RWPE1 (cell line): ENCODE measurements around the gene NRF1.

Experiments used
- CTCF ChIA-PET: fragments of 350-600 bp; sonication (Branson Sonifier 250); formaldehyde crosslinking; extraction: SDS; loops from one replicate; lab custom pipeline; 2021; lab: Yijun Ruan, JAX
- POLR2A ChIA-PET: fragments of 400-600 bp; formaldehyde crosslinking; extraction: SDS; loops from one replicate; lab custom pipeline; 2020; ENCODE audit warnings: antibody characterized with exemption; ENCODE audit not compliant: low non-redundant PET; lab: Yijun Ruan, JAX
- DNase-seq: peaks from one replicate; pipeline ENCODE4 v3.0.0; 2012; ENCODE audit warnings: low spot score
- H3K27ac ChIP-seq: fragments of 450-650 bp; 2 replicates; pipeline ENCODE4 v1.5.1; 2017
- TF ChIP-seq, protein P1 (sequence below): fragments of 450-650 bp; conservative IDR thresholded peaks from 2 replicates; pipeline ENCODE4 v1.5.1; 2017; ENCODE audit warnings: low read depth, mild to moderate bottlenecking

NRF1 gene

DNA sequence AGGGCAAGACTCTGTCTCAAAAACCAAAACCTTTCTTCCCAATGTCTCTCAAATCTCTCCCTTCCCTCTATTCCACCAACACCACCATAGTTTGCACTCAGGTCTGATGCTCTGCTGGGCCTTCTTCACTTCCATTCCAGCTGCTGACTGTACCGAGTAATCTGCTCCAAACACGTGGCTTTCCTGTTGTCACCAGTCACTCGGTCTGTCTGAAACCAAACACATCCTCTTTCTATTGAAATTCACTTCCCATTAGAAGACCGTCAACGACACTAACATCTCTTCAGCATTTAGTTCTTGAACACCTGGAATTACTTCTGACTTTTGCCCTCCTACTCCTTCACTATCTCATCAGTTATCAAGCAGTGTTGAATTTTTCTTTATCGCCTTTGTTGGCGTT lies 4.7 kb upstream of the NRF1 start:
- ChIA-PET POLR2A (no interaction called here), CTCF (no interaction called here)
- H3K27ac ChIP-seq = no peak overlapping the region
- TF ChIP-seq, protein P1, sequence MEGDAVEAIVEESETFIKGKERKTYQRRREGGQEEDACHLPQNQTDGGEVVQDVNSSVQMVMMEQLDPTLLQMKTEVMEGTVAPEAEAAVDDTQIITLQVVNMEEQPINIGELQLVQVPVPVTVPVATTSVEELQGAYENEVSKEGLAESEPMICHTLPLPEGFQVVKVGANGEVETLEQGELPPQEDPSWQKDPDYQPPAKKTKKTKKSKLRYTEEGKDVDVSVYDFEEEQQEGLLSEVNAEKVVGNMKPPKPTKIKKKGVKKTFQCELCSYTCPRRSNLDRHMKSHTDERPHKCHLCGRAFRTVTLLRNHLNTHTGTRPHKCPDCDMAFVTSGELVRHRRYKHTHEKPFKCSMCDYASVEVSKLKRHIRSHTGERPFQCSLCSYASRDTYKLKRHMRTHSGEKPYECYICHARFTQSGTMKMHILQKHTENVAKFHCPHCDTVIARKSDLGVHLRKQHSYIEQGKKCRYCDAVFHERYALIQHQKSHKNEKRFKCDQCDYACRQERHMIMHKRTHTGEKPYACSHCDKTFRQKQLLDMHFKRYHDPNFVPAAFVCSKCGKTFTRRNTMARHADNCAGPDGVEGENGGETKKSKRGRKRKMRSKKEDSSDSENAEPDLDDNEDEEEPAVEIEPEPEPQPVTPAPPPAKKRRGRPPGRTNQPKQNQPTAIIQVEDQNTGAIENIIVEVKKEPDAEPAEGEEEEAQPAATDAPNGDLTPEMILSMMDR = no peak
- no peak for DNase-seq

DNA sequence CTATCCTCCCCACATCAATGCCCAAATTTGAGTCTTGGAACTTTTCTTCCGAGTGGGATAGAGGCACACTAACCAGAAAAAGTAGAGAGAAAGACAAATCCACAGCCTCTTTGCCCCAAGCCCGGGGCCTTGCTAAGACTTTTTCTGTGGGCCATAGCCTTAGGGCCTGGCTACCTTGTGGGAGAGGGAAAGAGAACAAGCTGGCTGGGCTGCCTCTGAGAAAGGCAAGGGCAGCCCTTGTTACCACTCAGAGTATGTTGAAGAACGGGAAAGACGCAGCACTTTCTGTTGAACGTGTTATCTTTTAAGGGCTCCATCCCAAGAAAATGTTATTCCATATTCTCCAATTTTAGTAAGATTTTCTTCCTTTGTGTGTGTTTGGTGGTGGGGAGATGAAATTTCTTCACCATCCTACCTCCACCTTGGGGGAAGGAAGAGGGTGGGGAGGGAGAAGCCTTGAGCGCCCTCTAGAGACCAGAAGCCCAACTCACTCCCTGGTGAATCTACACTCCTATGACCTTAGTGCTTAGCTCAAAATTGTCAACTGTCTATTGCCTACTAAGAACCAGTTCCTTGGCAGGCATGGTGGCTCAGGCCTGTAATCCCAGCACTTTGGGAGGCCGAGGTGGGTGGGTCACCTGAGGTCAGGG lies 3.9 kb upstream of the NRF1 start:
- ChIA-PET CTCF (interaction anchor here (0.6 kb wide), 2 partner anchors 44 to 116 kb away, joined by 3 to 5 read pairs; no protein-coding TSS in a partner anchor), POLR2A (no interaction called here)
- TF ChIP-seq, protein P1 = peak; percentile 47
- no peak overlapping the region for H3K27ac ChIP-seq
- DNase-seq = peak; percentile 31

DNA sequence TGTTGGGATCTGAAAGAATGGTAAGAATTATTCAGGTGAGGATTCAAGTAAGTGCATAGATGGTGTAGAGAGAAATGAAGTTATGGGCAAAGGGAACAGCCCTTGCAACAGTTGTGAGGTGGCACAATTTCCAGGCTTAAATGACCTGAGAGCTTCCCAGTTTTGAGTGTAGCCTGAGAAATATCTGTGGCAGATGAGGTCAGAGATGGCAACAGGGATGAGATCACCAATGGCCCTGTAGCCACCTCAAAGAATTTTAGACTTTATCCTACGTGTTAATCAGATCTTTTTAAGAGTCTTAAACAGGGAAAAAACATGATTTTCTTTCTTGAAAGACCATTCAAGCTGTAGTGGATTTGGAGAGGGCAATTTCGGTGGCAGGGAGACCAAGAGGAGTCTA lies 1.9 kb upstream of the NRF1 start:
- ChIA-PET POLR2A (no interaction called here), CTCF (interaction anchor here (0.6 to 0.7 kb wide), 2 partner anchors 15 to 85 kb away, joined by 3 read pairs; no protein-coding TSS in a partner anchor)
- no peak for DNase-seq
- TF ChIP-seq, protein P1 = no peak
- no peak overlapping the region for H3K27ac ChIP-seq

DNA sequence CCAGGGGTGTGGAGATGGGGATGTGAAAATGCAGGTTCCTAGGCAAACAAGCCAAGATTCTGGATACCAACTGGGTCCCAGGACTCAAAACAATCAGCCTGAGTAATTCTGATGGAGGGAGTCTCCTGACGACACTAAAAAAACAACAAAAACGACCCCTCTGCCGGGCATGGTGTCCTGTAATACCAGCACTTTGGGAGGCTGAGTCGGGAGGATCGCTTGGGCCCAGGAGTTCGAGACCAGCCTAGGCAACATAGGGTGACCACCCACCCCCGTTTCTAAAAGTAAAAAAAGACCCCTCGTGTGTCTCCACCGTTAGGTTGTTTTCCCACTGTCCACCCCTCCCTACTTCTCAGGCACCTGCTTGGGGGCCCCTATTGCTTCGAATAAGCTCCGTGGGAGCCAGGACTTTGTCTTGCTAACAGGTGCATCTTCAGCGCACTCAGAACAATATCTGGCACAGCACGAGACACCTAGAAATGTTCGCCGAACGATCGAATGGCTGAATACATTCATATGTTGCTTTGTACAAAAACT lies 743 bp upstream of the NRF1 start:
- TF ChIP-seq, protein P1 = no peak
- ChIA-PET CTCF (no interaction called here), POLR2A (no interaction called here)
- H3K27ac ChIP-seq = peak overlapping the region; percentile 90
- no peak for DNase-seq

DNA sequence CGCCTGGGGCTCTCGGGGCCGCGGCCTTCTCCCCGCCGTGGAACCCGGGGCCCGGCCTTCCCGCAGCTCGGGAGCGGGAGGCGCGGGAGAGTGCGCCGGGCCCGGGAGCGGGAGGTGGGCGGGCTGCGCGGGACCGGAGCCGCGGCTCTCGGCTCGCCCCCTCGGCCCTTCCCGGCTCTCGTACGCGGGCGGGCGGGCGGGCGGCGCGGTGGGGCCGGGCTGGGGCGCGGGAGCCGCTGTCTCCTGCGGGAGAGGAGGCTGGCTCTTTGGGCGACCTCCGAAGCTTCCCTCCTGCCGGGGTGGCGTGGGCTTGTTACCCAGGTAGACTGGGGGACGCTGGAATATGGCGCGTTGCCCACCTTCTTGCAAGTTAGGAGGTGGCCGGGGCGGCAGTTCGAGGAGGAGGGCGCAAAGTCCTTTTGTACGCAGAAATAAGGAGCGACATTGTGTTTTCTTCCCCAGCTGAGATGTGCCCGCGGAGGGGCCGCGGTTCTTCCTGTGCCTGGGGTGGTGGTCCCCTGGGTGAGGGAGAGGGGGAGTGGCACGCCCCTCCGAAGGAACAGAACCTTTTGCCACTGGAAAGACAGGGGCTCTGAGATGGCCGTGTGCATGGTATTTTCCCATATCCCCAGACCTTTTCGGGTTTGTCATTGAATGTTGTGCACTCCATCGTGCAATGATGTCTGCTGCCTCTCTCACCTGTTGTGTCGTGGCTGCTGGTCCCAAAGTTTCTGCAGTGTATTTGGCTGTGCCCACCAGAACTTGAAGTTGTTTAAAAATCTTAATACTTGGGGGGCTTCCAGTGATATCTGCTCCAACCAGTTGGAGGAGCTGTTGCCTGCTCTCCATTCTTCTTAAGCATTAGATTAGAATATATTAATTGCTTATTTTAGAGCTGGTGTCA lies 844 bp downstream of the NRF1 start:
- TF ChIP-seq, protein P1 = peak; percentile 91
- POLR2A ChIA-PET = interaction anchor here (0.5 kb wide), 1 partner anchor 17 kb away, joined by 4 read pairs; no protein-coding TSS in a partner anchor
- peak; percentile 21 for DNase-seq
- peak overlapping the region; percentile 90 for H3K27ac ChIP-seq
- CTCF ChIA-PET = interaction anchor here (0.6 to 0.9 kb wide), 5 partner anchors 10 to 54 kb away, joined by 3 to 5 read pairs (median 3); no protein-coding TSS in a partner anchor

DNA sequence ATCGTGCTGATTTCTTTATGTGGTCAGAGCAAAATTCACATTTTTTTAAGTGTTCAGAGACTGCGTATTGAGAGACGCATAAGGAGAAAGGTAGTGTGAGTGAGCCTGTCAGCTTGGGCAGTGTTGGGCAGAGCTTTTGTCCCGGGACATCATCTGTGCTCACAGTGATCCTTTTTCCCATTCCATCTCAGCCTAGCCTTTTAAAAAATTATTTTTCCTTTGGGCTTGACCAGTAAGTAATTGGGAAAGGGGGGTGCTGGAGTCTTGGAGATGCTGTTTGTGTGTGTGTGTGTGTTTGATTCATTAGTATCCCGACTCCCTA lies 1.5 kb downstream of the NRF1 start:
- POLR2A ChIA-PET = no interaction called here
- TF ChIP-seq, protein P1 = peak; percentile 47
- H3K27ac ChIP-seq = no peak overlapping the region
- CTCF ChIA-PET = interaction anchor here (0.6 to 0.9 kb wide), 4 partner anchors 10 to 21 kb away, joined by 3 to 4 read pairs (median 3); no protein-coding TSS in a partner anchor
- no peak for DNase-seq
